HTERT RPE-1 (cell line): ENCODE data around the gene ZDHHC4.
"Not testable (repeated sequence)": the region's sequence is repeated elsewhere in the genome, so short reads cannot be mapped to it uniquely, and the experiment has no call there.

ENCODE experiments used
- in situ Hi-C: fragments of 300-500 bp; cut with MboI; formaldehyde crosslinking; loops from 4 replicates; pipeline ENCODE4 v1.14.3; 2020; ENCODE audit warnings: low sequenced_read_pairs

Gene ZDHHC4

GRCh38 chr7:6559896-6560295, 17.4 kb upstream of the ZDHHC4 start:
- in situ Hi-C loops: no loop called here

GRCh38 chr7:6562106-6562505, 15.1 kb upstream of the ZDHHC4 start:
- in situ Hi-C loops: no loop called here

- in situ Hi-C loops: no loop called here
Observed at GRCh38 chr7:6563936-6564770, 13.1 kb upstream of the ZDHHC4 start.

GRCh38 chr7:6565655-6566054, 11.6 kb upstream of the ZDHHC4 start:
- in situ Hi-C loops: no loop called here

- in situ Hi-C loops: no loop called here
Observed at GRCh38 chr7:6567886-6568285, 9.4 kb upstream of the ZDHHC4 start.

- in situ Hi-C loops: no loop called here
Observed at GRCh38 chr7:6571160-6571779, 6.0 kb upstream of the ZDHHC4 start.

GRCh38 chr7:6575281-6576023, 1.8 kb upstream of the ZDHHC4 start:
- in situ Hi-C loops: no loop called here

- in situ Hi-C loops: no loop called here
Observed at GRCh38 chr7:6576024-6576866, 1.0 kb upstream of the ZDHHC4 start.

GRCh38 chr7:6576867-6577368, 336 bp upstream of the ZDHHC4 start:
- in situ Hi-C loops: not testable (repeated sequence)

GRCh38 chr7:6578114-6579084, 1.1 kb downstream of the ZDHHC4 start:
- in situ Hi-C loops: no loop called here

- in situ Hi-C loops: no loop called here
Observed at GRCh38 chr7:6579446-6579845, 2.2 kb downstream of the ZDHHC4 start.

GRCh38 chr7:6585746-6586432, 8.6 kb downstream of the ZDHHC4 start:
- in situ Hi-C loops: not testable (repeated sequence)

GRCh38 chr7:6588566-6588965, 11.3 kb downstream of the ZDHHC4 start:
- in situ Hi-C loops: no loop called here

- in situ Hi-C loops: no loop called here
Observed at GRCh38 chr7:6589151-6589828, 12.0 kb downstream of the ZDHHC4 start.

- in situ Hi-C loops: no loop called here
Observed at GRCh38 chr7:6589829-6590644, 12.8 kb downstream of the ZDHHC4 start, which contains the start of gene INTS15. TSS of gene INTS15 (plus strand) at chr7:6590021. CDS start at chr7:6590284, 263 bp downstream.

- in situ Hi-C loops: no loop called here
Observed at GRCh38 chr7:6590645-6591110, 13.4 kb downstream of the ZDHHC4 start.

- in situ Hi-C loops: no loop called here
Observed at GRCh38 chr7:6600093-6600492, 22.8 kb downstream of the ZDHHC4 start.
